ENCODE results near the gene VNN1.

Gene VNN1

DNA sequence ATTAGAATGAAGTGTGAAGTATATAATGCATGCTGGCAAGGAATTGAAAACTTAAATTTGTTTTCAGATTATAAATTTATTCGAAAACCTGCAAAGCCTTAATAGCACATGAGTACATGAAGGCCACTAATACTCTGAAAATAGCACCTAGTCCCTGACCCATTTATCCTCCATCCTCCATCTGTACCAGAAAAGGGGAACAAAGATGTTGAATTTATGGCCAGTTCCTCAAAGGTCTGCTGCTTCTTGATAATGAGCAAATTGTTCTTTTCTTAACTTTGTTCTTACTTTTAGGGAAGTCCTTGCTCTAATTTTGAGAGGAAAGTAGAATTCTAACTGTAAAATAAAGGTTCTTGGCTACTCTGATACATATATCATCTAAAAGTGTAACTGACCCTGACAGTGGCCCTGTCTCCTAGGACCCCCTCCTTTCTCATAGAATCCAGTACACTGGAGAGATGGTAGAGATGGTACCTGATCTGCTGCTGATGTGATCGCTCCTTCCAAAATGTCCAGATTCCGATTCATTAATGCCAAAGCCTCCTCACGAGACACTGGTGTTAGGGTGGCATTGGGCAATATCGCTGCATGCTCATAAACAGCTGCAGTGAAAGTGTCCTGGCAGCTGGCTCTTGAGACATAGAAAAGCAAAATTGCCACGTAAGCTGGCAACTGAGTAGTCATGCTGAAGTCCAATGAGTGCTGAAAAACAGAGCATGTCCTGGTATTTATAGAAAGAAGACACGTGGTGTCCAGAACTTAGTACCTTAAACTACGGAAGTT, at the start of gene VNN1:
TSS of gene VNN1 (minus strand) at position 704 of the 783 bp plus-strand sequence. CDS start at position 684, 20 bp downstream.
- no peak for FAIRE-seq

DNA sequence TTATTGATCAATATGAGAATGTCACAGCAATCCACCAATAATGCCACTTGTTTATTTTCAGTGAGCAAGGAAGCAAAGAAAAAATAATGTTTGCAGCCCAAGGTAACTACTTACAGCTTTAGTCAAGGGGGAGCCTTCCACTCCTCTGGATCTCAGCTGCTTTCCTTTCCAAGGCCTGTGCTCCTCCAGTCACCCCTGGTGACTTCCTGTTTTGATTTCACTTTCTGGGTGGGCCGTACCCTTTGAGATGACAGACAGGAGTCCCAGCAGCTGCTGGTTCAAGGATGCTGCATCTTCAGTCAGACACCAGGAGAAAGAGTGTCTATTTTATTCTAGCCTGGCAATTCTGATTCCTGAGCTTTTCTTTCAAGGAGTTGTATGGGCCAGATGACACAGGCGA, 49.4 kb upstream of the VNN1 start:
- FAIRE-seq = no peak

- FAIRE-seq = no peak
Measured at GRCh38 chr6:132760256-132760655, 46.4 kb upstream of the VNN1 start.

DNA sequence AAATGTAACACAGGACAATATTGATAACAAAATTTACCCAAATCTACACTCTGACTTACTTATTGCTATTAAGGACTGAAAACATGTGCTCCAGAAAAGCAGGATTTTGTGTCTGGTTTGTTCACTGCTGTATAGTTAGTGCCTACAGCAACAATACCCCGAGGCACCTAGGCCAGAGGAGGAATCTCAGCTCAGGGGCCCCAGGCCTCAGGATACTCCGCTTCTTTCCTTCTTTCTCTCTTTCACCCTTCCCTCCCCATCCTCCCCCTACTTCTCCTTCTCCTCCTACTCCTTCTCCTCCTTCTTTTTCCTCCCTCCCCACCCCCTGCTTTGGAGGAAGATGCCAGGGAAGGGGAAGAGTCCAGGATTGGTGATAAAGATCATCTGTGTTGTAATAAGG, 44.8 kb upstream of the VNN1 start:
- FAIRE-seq = no peak

- no peak for FAIRE-seq
Measured at GRCh38 chr6:132752255-132752654, 38.4 kb upstream of the VNN1 start.

GRCh38 chr6:132751828-132752227, 38.0 kb upstream of the VNN1 start:
- FAIRE-seq = no peak

DNA sequence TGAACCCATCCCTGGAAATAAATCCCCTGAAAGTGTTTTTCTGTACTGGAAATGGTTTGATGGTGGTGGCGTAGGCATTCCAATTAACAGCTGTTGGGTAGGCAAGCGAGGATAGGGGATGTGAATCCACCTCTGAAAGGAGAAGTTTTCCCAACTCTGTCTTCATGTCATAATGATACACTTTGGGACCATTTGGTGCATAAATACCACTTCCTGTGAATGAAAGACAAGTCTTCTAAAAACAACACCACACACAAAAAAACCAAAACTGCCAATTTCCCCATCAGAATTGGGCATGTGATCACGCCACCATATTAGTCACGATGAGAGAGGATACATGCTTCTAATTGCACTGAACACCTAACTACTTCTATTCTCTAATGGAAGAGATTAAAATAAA, 37.5 kb upstream of the VNN1 start:
- no peak for FAIRE-seq

- FAIRE-seq = no peak
Measured at GRCh38 chr6:132750455-132751248, 36.8 kb upstream of the VNN1 start.

- FAIRE-seq = no peak
Measured at GRCh38 chr6:132749111-132749510, 35.3 kb upstream of the VNN1 start.

DNA sequence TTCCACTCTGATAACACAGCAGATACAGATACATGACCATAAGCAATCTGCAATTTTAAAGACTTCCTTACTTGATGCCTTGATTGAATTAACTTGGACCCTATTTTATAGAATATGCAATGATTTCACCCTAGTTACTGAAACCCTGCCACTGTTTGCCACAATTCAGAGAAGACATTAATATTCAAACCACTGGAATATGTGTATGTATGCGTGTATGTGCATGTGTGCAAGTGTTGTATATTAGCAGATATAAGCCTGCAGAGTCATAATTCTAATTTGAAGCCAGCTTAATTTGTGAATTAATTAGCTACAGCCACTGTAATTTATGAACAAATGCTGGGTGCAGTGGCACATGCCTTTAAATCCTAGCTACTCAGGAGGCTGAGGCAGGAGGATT, 34.6 kb upstream of the VNN1 start:
- FAIRE-seq = no peak

DNA sequence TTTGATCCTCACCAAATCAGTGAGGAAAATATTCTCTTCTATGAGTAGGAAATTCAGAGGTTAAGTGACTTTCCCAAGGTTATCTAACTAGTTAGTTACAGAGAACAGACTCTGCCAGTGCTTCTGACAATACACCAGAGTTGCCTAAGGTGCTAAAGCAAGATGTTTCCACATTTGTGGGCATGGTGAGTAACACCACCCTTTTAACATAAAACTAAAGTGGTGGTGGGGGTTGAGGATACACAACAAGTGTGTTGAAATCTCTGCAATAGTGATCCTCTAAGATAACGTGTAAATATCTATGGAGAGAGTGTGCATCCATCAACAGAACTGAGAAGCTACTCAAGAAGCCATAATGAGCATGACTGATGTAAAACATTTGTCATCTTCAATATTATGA, 32.2 kb upstream of the VNN1 start:
- no peak for FAIRE-seq

DNA sequence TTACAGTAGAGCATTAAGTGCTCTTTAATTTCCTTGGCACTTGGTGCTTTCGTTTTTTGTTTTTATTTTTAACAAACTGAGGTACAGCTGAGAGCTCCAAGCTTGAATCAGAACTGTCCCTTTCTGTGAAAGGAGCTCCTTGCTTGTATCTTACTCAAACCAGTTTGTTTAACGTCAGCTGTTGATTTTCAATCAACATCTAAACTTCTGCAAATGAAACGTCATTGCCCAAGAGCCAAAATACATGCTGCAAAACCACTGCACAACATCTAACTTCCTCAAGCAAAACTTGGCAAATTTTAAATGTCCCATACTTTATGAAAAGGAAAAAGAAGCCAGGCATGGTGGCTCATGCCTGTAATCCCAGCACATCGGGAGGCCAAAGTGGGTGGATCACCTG, 28.6 kb upstream of the VNN1 start:
- no peak for FAIRE-seq

DNA sequence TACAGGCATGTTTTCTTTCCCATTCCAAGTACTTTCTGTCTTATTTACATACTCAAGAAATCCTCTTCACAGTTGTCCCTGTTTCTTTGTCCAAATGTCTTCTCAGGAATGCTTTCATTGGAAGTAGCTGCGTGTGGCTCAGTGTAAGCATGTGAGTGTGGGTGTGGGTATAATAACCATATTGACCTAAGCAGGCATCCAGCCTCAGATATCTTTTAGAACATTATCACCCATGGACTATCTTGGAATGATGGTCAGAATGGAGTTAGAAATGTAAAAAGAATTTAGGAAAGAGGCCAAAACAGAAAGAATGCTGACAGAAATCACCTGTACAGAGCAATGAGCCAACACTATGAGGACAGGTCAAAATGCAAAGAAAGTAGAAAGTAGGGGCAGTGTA, 27.4 kb upstream of the VNN1 start:
- no peak for FAIRE-seq

GRCh38 chr6:132736239-132736638, 22.4 kb upstream of the VNN1 start:
- no peak for FAIRE-seq

- FAIRE-seq = no peak
Measured at GRCh38 chr6:132734694-132735236, 20.9 kb upstream of the VNN1 start.

- no peak for FAIRE-seq
Measured at GRCh38 chr6:132733814-132734213, 20.0 kb upstream of the VNN1 start.

- FAIRE-seq = no peak
Measured at GRCh38 chr6:132733283-132733682, 19.4 kb upstream of the VNN1 start.

DNA sequence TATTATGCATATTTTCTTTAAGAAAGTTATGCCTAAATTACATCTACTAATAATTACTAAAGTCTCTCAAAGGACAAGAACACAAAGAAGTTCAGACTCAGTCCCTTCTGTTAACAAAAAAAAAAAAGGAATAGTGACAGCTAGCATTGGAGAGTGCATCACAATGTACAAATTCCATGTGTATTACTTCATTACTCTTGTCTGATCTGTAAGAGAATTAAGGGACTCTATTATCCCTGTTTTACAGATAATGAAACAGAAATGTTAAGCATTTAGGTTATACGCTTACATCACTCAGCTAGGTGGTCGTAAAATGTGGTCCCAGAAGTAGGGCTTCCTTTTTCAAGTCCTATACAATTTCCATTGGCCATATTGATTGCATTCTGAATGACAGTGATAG, 17.2 kb upstream of the VNN1 start:
- FAIRE-seq = no peak

- FAIRE-seq = no peak
Measured at GRCh38 chr6:132730560-132730959, 16.7 kb upstream of the VNN1 start.

- no peak for FAIRE-seq
Measured at GRCh38 chr6:132728616-132729015, 14.8 kb upstream of the VNN1 start.

DNA sequence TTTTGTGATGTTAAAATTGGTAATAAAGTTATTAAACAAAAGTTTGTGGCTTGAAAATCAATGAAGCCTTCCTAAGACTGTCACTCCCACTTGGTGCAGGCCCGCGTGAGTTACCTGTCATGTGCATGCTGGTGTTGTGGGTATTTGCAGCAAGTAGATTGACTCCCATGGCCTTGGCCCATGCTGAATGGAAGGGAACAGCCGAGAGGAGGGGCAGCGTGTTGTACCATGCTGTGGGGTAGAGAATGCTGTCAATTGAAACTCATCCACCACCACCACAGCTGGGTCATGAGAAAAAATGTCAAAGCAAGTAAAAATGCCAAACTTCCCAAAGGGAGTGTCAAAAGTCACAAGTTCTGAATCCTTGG, 12.7 kb upstream of the VNN1 start:
- no peak for FAIRE-seq

DNA sequence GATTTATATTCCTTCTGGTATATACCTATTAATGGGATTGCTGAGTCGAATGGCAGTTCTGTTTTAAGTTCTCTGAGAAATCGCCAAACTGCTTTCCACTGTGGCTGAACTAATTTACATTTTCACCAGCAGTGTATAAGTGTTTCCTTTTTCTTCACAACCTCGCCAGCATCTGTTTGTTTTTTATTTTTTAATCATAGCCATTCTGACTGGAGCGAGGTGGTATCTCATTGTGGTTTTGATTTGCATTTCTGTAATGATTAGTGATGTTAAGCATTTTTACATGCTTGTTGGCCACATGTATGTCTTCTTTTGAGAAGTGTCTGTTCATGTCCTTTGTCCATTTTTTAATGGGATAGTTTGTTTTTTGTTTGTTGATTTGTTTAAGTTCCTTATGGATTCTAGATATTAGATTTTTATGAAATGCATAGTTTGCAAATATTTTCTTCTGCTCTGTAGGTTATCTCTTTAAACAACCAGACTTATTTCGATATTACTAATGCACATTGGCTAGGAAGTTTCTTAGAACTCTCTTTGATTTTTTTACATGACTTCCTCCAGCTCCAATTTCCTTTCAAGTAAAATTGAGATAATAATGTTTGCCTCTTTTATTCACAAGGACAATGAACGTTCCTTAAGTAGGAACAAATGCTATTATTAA, 12.2 kb upstream of the VNN1 start:
- FAIRE-seq = no peak

- no peak for FAIRE-seq
Measured at GRCh38 chr6:132725471-132725870, 11.6 kb upstream of the VNN1 start.

All from endometrium (tissue), 2 donors.